HepG2 (cell line): ENCODE data around the gene RPL3. TPM values are rescaled to one million over a fixed set of nuclear protein-coding genes. Genes with fewer than 3 reads are reported as not detected.

Experiments
- CREB1 ChIP-seq, 2 experiments: fragments of 450-650 bp in 1 of 2; IDR thresholded peaks; 2 replicates each; pipeline ENCODE4 v1.6.1; 2016 to 2017; ENCODE audit warnings: control low read depth in 1 of 2, mild to moderate bottlenecking in 1 of 2, missing compliant biosample characterization in 1 of 2, missing genetic modification characterization in 1 of 2
- HNF4G ChIP-seq, 2 experiments: sonication (generic) in 1 of 2; formaldehyde crosslinking in 1 of 2; IDR thresholded peaks; 2 replicates each; pipeline versions ENCODE4 v1.4.0 to v1.6.1; 2011 to 2020; ENCODE audit warnings: borderline replicate concordance in 2 of 2, low read depth in 2 of 2, mild to moderate bottlenecking in 2 of 2, low read length in 1 of 2, missing genetic modification reagents in 1 of 2, moderate library complexity in 1 of 2
- NFKBIZ ChIP-seq: IDR thresholded peaks from 2 replicates; pipeline ENCODE4 v1.6.1; 2018; ENCODE audit warnings: missing genetic modification reagents, missing compliant biosample characterization
- PITX1 ChIP-seq: sonication (generic); formaldehyde crosslinking; IDR thresholded peaks from 2 replicates; pipeline ENCODE4 v1.5.1; 2020; ENCODE audit warnings: mild to moderate bottlenecking, missing genetic modification reagents
- RXRB ChIP-seq: IDR thresholded peaks from 2 replicates; pipeline ENCODE4 v1.6.1; 2016; ENCODE audit warnings: borderline replicate concordance, missing genetic modification reagents, missing compliant biosample characterization
- SP140L ChIP-seq: sonication (generic); formaldehyde crosslinking; IDR thresholded peaks from 2 replicates; pipeline ENCODE4 v1.4.0; 2020; ENCODE audit warnings: missing genetic modification reagents, borderline replicate concordance
- YY1 ChIP-seq: IDR thresholded peaks from 2 replicates; pipeline ENCODE4 v1.6.1; 2011; ENCODE audit warnings: low read length, low read depth, moderate library complexity, mild to moderate bottlenecking; ENCODE audit not compliant: insufficient read depth, insufficient replicate concordance
- ZNF296 ChIP-seq: sonication (generic); formaldehyde crosslinking; conservative IDR thresholded peaks from 2 replicates; pipeline ENCODE4 v1.5.0; 2020; ENCODE audit warnings: mild to moderate bottlenecking, missing genetic modification reagents
- ZNF501 ChIP-seq: sonication (generic); formaldehyde crosslinking; IDR thresholded peaks from 2 replicates; pipeline ENCODE4 v1.5.1; 2020; ENCODE audit warnings: mild to moderate bottlenecking, moderate library complexity, missing genetic modification reagents
- ZNF546 ChIP-seq: sonication (generic); formaldehyde crosslinking; conservative IDR thresholded peaks from 2 replicates; pipeline ENCODE4 v1.8.1; 2023; ENCODE audit warnings: mild to moderate bottlenecking, missing genetic modification reagents
- ZNF572 ChIP-seq: sonication (generic); formaldehyde crosslinking; IDR thresholded peaks from 2 replicates; pipeline ENCODE4 v1.5.1; 2020; ENCODE audit warnings: mild to moderate bottlenecking, missing genetic modification reagents
- ZNF841 ChIP-seq: sonication (generic); formaldehyde crosslinking; IDR thresholded peaks from 2 replicates; pipeline ENCODE4 v1.8.1; 2023; ENCODE audit warnings: missing genetic modification reagents, borderline replicate concordance
- polyA plus RNA-seq, 8 experiments: library from polyadenylated mRNA; depleted of rRNA in 3 of 8; stranded (reverse) in 7 of 8; unstranded in 1 of 8; fragments of >200 nt; fragmentation: Illumina TruSeq in 4 of 8; extraction: Trizol in 4 of 8; gene quantifications; 2 replicates each; pipeline versions ENCODE4 v1.2.1 to v1.2.3, GENCODE V29; 2011 to 2016; ENCODE audit warnings: low read depth in 4 of 8, missing spikeins in 1 of 8, mixed read lengths in 1 of 8; ENCODE audit not compliant: insufficient read depth in 1 of 8
- total RNA-seq, 5 experiments: library from RNA; depleted of rRNA; stranded (reverse); fragments of >200 nt; fragmentation: Illumina TruSeq; extraction: Trizol; gene quantifications; 2 replicates each; pipeline ENCODE4 v1.2.3, GENCODE V29; 2016; ENCODE audit warnings: low read depth in 1 of 5
- TF ChIP-seq, protein P1 (sequence below): sonication (generic); formaldehyde crosslinking; IDR thresholded peaks from 2 replicates; pipeline ENCODE4 v1.4.0; 2020; ENCODE audit warnings: missing genetic modification reagents
- TF ChIP-seq, protein P2 (sequence below), 2 experiments: sonication (generic) in 1 of 2; formaldehyde crosslinking in 1 of 2; IDR thresholded peaks; 2 replicates each; pipeline versions ENCODE4 v1.4.0 to v1.6.1; 2016 to 2020; ENCODE audit warnings: borderline replicate concordance in 1 of 2, low read depth in 1 of 2, mild to moderate bottlenecking in 1 of 2, missing genetic modification reagents in 1 of 2
- TF ChIP-seq, protein P3 (sequence below): IDR thresholded peaks from 2 replicates; pipeline ENCODE4 v1.6.1; 2016; ENCODE audit warnings: low read depth, borderline replicate concordance
- TF ChIP-seq, protein P4 (sequence below): sonication (generic); formaldehyde crosslinking; IDR thresholded peaks from 2 replicates; pipeline ENCODE4 v1.4.0; 2020; ENCODE audit warnings: missing genetic modification reagents
- TF ChIP-seq, protein P5 (sequence below): sonication (generic); formaldehyde crosslinking; IDR thresholded peaks from 2 replicates; pipeline ENCODE4 v1.8.1; 2022; ENCODE audit warnings: low read depth, mild to moderate bottlenecking, missing genetic modification reagents

The RPL3 gene
- total and polyA plus RNA-seq, 2 of the 13 experiments (the other 11 are each of a cell fraction or from before 2014, with no cell fraction given): 1,051 to 3,279 TPM

DNA sequence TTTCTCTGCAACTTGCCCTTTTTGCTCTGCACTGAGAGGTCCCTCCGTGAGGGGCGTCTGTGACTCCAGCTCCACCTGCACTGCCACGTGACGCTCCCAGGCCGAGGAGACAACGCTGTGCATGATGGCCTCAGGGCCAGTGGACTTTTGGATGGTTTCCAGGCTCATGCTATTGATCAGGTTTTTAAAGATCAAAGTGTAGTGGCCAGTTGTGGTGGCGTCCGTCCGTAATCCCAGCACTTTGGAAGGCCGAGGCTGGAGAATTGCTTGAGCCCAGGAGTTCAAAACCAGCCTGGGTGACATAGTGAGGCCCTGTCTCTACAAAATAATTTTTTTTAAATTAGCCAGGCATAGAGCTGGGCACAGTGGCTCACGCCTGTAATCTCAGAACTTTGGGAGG, 16.1 kb downstream of the RPL3 start (continued):
- TF ChIP-seq, protein P1, sequence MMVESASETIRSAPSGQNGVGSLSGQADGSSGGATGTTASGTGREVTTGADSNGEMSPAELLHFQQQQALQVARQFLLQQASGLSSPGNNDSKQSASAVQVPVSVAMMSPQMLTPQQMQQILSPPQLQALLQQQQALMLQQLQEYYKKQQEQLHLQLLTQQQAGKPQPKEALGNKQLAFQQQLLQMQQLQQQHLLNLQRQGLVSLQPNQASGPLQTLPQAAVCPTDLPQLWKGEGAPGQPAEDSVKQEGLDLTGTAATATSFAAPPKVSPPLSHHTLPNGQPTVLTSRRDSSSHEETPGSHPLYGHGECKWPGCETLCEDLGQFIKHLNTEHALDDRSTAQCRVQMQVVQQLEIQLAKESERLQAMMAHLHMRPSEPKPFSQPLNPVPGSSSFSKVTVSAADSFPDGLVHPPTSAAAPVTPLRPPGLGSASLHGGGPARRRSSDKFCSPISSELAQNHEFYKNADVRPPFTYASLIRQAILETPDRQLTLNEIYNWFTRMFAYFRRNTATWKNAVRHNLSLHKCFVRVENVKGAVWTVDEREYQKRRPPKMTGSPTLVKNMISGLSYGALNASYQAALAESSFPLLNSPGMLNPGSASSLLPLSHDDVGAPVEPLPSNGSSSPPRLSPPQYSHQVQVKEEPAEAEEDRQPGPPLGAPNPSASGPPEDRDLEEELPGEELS (CRISPR knock-in tag): peak; percentile 80
- TF ChIP-seq SP140L (CRISPR knock-in tag) (no peak), PITX1 (CRISPR knock-in tag) (peak; percentile 91), ZNF501 (CRISPR knock-in tag) (0 out of 2 replicates have a peak, but pooled peaks have one; percentile 53), ZNF546 (CRISPR knock-in tag) (0 out of 2 replicates have a peak, but pooled peaks have one; percentile 24), HNF4G (IDR thresholded peaks at IDR 0.05; ENCODE audit: borderline replicate concordance, low read depth, low read length) (peak; percentile 74), HNF4G (CRISPR knock-in tag; IDR thresholded peaks at IDR 0.05; ENCODE audit: borderline replicate concordance, low read depth) (peak; percentile 71; the same call in 1 of the 2 replicates), ZNF296 (CRISPR knock-in tag) (peak; percentile 17; the same call in 1 of the 2 replicates), YY1 (peak; percentile 66), CREB1 (IDR thresholded peaks at IDR 0.05) (peak; percentile 57), CREB1 (CRISPR knock-in tag; IDR thresholded peaks at IDR 0.05) (no peak; the same call in 1 of the 2 replicates), ZNF572 (peak; percentile 27; the same call in 1 of the 2 replicates), ZNF841 (CRISPR knock-in tag) (no peak), RXRB (CRISPR knock-in tag) (peak; percentile 86), NFKBIZ (CRISPR knock-in tag) (no peak)
- TF ChIP-seq, protein P2, sequence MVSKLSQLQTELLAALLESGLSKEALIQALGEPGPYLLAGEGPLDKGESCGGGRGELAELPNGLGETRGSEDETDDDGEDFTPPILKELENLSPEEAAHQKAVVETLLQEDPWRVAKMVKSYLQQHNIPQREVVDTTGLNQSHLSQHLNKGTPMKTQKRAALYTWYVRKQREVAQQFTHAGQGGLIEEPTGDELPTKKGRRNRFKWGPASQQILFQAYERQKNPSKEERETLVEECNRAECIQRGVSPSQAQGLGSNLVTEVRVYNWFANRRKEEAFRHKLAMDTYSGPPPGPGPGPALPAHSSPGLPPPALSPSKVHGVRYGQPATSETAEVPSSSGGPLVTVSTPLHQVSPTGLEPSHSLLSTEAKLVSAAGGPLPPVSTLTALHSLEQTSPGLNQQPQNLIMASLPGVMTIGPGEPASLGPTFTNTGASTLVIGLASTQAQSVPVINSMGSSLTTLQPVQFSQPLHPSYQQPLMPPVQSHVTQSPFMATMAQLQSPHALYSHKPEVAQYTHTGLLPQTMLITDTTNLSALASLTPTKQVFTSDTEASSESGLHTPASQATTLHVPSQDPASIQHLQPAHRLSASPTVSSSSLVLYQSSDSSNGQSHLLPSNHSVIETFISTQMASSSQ (IDR thresholded peaks at IDR 0.05; ENCODE audit: low read depth): no peak
- TF ChIP-seq, protein P2 (CRISPR knock-in tag; IDR thresholded peaks at IDR 0.05; ENCODE audit: borderline replicate concordance): peak; percentile 34; the same call in 1 of the 2 replicates
- TF ChIP-seq, protein P3, sequence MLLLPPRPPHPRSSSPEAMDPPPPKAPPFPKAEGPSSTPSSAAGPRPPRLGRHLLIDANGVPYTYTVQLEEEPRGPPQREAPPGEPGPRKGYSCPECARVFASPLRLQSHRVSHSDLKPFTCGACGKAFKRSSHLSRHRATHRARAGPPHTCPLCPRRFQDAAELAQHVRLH (CRISPR knock-in tag): peak; percentile 83; the same call in 1 of the 2 replicates
- TF ChIP-seq, protein P4, sequence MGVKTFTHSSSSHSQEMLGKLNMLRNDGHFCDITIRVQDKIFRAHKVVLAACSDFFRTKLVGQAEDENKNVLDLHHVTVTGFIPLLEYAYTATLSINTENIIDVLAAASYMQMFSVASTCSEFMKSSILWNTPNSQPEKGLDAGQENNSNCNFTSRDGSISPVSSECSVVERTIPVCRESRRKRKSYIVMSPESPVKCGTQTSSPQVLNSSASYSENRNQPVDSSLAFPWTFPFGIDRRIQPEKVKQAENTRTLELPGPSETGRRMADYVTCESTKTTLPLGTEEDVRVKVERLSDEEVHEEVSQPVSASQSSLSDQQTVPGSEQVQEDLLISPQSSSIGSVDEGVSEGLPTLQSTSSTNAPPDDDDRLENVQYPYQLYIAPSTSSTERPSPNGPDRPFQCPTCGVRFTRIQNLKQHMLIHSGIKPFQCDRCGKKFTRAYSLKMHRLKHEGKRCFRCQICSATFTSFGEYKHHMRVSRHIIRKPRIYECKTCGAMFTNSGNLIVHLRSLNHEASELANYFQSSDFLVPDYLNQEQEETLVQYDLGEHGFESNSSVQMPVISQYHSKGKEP (CRISPR knock-in tag): no peak
- TF ChIP-seq, protein P5, sequence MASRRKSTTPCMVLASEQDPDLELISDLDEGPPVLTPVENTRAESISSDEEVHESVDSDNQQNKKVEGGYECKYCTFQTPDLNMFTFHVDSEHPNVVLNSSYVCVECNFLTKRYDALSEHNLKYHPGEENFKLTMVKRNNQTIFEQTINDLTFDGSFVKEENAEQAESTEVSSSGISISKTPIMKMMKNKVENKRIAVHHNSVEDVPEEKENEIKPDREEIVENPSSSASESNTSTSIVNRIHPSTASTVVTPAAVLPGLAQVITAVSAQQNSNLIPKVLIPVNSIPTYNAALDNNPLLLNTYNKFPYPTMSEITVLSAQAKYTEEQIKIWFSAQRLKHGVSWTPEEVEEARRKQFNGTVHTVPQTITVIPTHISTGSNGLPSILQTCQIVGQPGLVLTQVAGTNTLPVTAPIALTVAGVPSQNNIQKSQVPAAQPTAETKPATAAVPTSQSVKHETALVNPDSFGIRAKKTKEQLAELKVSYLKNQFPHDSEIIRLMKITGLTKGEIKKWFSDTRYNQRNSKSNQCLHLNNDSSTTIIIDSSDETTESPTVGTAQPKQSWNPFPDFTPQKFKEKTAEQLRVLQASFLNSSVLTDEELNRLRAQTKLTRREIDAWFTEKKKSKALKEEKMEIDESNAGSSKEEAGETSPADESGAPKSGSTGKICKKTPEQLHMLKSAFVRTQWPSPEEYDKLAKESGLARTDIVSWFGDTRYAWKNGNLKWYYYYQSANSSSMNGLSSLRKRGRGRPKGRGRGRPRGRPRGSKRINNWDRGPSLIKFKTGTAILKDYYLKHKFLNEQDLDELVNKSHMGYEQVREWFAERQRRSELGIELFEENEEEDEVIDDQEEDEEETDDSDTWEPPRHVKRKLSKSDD: peak; percentile 23; the same call in 1 of the 2 replicates
